ENCODE data around the gene SELENON. TPM values are rescaled to one million over a fixed set of nuclear protein-coding genes. Genes with fewer than 3 reads are reported as not detected.

SELENON gene
- total and polyA plus RNA-seq, 2 of the 8 experiments (the other 6 are each of a cell fraction or from before 2014, with no cell fraction given) = 43.0 to 77.6 TPM

GRCh38 chr1:25804244-25804963 is 4.4 kb downstream of the SELENON start:
- CTCF ChIA-PET (ENCODE audit: partially characterized antibody) = interaction anchor here (0.6 to 8.3 kb wide), 7 partner anchors 6 to 587 kb away, joined by 3 to 83 read pairs (median 4); no protein-coding TSS in a partner anchor
- H3K4me3 ChIP-seq (ENCODE audit: extremely low read depth in 1 of 4, insufficient read depth in 2 of 4, low read depth in 3 of 4, low read length in 4 of 4) = no peak overlapping the region
- H3K27me3 ChIP-seq (replicated peaks in 1 of 4; ENCODE audit: control insufficient read depth in 3 of 4, extremely low read depth in 1 of 4, insufficient read depth in 3 of 4, low read length in 3 of 4) = peaks cover 0 to under 1% (median 0%) of the 10 kb centered on the region in 4 experiments; a peak in 2 of 7 replicates
- TF ChIP-seq USF2 (IDR thresholded peaks at IDR 0.05; ENCODE audit: low read length) (no peak), RAD21 (IDR thresholded peaks at IDR 0.05 in 1 of 2, conservative IDR thresholded peaks at IDR 0.05 in 1 of 2; ENCODE audit: low read depth in 2 of 2, low read length in 2 of 2) (peak in 1 of 2 experiments; percentile 19; a peak in 2 of 4 replicates)
- H3K79me1 ChIP-seq (ENCODE audit: low read depth, low read length) = no peaks in the 10 kb centered on the region; the same call in 1 of the 2 replicates
- DNase-seq (ENCODE audit: low read depth in 1 of 2, low spot score in 2 of 2) = no peak
- no peak for FAIRE-seq
- H3K56ac ChIP-seq (replicated peaks; ENCODE audit: insufficient read length, low read depth, low read length) = no peak overlapping the region
- no peak overlapping the region for H2BK15ac ChIP-seq (ENCODE audit: low read length)
- no peak overlapping the region for H3K18ac ChIP-seq (ENCODE audit: extremely low read depth, low read length)
- no peak overlapping the region for H2AK5ac ChIP-seq (ENCODE audit: low read depth, low read length)
- no peak overlapping the region for H2BK20ac ChIP-seq (ENCODE audit: low read length)
- no peak overlapping the region for H3K14ac ChIP-seq (ENCODE audit: insufficient read length)
- WGBS, 2 experiments (ENCODE audit: extremely low coverage in 1 of 2, insufficient coverage in 1 of 2, insufficient read length in 1 of 2, insufficient replicate concordance in 2 of 2, low coverage in 1 of 2, low lambda C conversion rate in 2 of 2, missing lambda C conversion rate in 1 of 2) = 94% methylated on average over 7 of the region's 10 CpGs; no CpG with 5 or more reads in 1 of the 2 experiments
- peaks cover 0 to 8% of the 10 kb centered on the region in 2 experiments for H4K20me1 ChIP-seq (replicated peaks in 1 of 2; ENCODE audit: control insufficient read depth in 1 of 2, insufficient read depth in 2 of 2, low read length in 2 of 2)
- H2BK12ac ChIP-seq (ENCODE audit: low read depth, low read length) = no peak overlapping the region
- H3K4ac ChIP-seq (replicated peaks; ENCODE audit: insufficient read length, low read depth, low read length) = no peak overlapping the region
- no peak overlapping the region for H3K4me2 ChIP-seq (ENCODE audit: insufficient read depth in 1 of 2, low read depth in 2 of 2, low read length in 2 of 2)
- no peak overlapping the region for H2AFZ ChIP-seq (ENCODE audit: low read length)
- H3K23me2 ChIP-seq (ENCODE audit: low read depth, low read length) = peaks cover 9% of the 10 kb centered on the region; the same call in 1 of the 2 replicates
- peaks cover 2 to 8% (median 5%) of the 10 kb centered on the region in 4 experiments; a peak in 6 of 7 replicates for H3K4me1 ChIP-seq (replicated peaks in 1 of 4; ENCODE audit: control insufficient read depth in 3 of 4, insufficient read depth in 4 of 4, low read length in 3 of 4)
- POLR2A ChIA-PET (ENCODE audit: partially characterized antibody) = no interaction called here
- no peak overlapping the region; the same call in 1 of the 2 replicates for H4K8ac ChIP-seq (ENCODE audit: extremely low read depth, insufficient read depth, low read length)
- no peak overlapping the region for H4K5ac ChIP-seq (ENCODE audit: insufficient read length, low read depth, low read length)
- no peaks in the 10 kb centered on the region for H3K79me2 ChIP-seq (ENCODE audit: control insufficient read depth in 1 of 2, insufficient read depth in 2 of 2, low read length in 2 of 2)
- no peak overlapping the region for H3K27ac ChIP-seq (ENCODE audit: low read depth, low read length)
- H2BK5ac ChIP-seq (ENCODE audit: low read depth, low read length) = no peak overlapping the region
- H3K36me3 ChIP-seq (ENCODE audit: control insufficient read depth in 2 of 4, insufficient read depth in 4 of 4, low read length in 3 of 4) = peaks cover 0 to 12% (median 5%) of the 10 kb centered on the region in 4 experiments; a peak in 4 of 8 replicates
- no peak overlapping the region for H4K91ac ChIP-seq (replicated peaks; ENCODE audit: insufficient read length, low read length)
- no peaks in the 10 kb centered on the region for H3K9me3 ChIP-seq (ENCODE audit: insufficient read depth in 2 of 2, low read depth in 1 of 2, low read length in 1 of 2)
- no peak overlapping the region for H3K23ac ChIP-seq (ENCODE audit: insufficient read length)
- no peak overlapping the region for H3K9ac ChIP-seq (replicated peaks in 1 of 4; ENCODE audit: extremely low read depth in 1 of 4, low read depth in 3 of 4, low read length in 3 of 4)
- H2BK120ac ChIP-seq (replicated peaks; ENCODE audit: low read depth, low read length) = no peak overlapping the region

Measured in H1 (cell line).